OCI-LY7 (cell line): Measurements from ENCODE around the gene AGO1. TPM values are rescaled to one million over a fixed set of nuclear protein-coding genes. Genes with fewer than 3 reads are reported as not detected.

ENCODE experiments used
- BruUV-seq: library from RNA; stranded (reverse); fragments of 400-500 nt; replicated peaks from 2 replicates; lab custom pipeline; 2021; lab: Mats Ljungman, UMichigan
- CTCF ChIA-PET: fragments of 300-600 bp; sonication (Branson Sonifier 250); formaldehyde crosslinking; loops from one replicate; lab custom pipeline; 2022; ENCODE audit warnings: antibody characterized with exemption; ENCODE audit not compliant: unreplicated experiment; lab: Charles Lee
- POLR2A ChIA-PET: fragments of 300-600 bp; sonication (Branson Sonifier 250); formaldehyde crosslinking; loops from one replicate; lab custom pipeline; 2022; ENCODE audit warnings: antibody characterized with exemption; lab: Charles Lee
- DNase-seq: peaks from one replicate; pipeline ENCODE4 v3.0.0-alpha.2; 2015; ENCODE audit warnings: low spot score
- H2AFZ ChIP-seq: fragments of 200-600 bp; sonication (generic), shearing (Covaris generic); 2 replicates; pipeline ENCODE4 v1.6.1; 2014; ENCODE audit warnings: mild to moderate bottlenecking, antibody characterized with exemption, low read length, moderate library complexity
- H3K27ac ChIP-seq: fragments of 200-600 bp; sonication (generic); 2 replicates; pipeline ENCODE4 v1.5.1; 2014; ENCODE audit warnings: mixed run types, low read depth, mild to moderate bottlenecking, moderate library complexity, low read length, inconsistent platforms; ENCODE audit not compliant: poor library complexity, severe bottlenecking
- H3K36me3 ChIP-seq: fragments of 200-600 bp; sonication (generic); 2 replicates; pipeline ENCODE4 v1.6.1; 2014; ENCODE audit warnings: mild to moderate bottlenecking, antibody characterized with exemption, low read length, moderate library complexity, mixed read lengths; ENCODE audit not compliant: insufficient read depth
- H3K4me1 ChIP-seq: fragments of 200-600 bp; sonication (generic); 2 replicates; pipeline ENCODE4 v1.5.1; 2014; ENCODE audit warnings: mild to moderate bottlenecking, low read length; ENCODE audit not compliant: insufficient read depth, poor library complexity, severe bottlenecking
- H3K4me2 ChIP-seq: fragments of 200-600 bp; sonication (generic); 2 replicates; pipeline ENCODE4 v1.6.1; 2014; ENCODE audit warnings: mild to moderate bottlenecking, low read length
- H3K4me3 ChIP-seq: fragments of 200-600 bp; sonication (generic); 2 replicates; pipeline ENCODE4 v1.5.1; 2014; ENCODE audit warnings: mild to moderate bottlenecking, low read depth, low read length; ENCODE audit not compliant: poor library complexity, severe bottlenecking
- H3K79me2 ChIP-seq: fragments of 200-600 bp; sonication (generic); 2 replicates; pipeline ENCODE4 v1.6.1; 2016; ENCODE audit warnings: low read depth, mild to moderate bottlenecking, low read length, moderate library complexity, mixed read lengths; ENCODE audit not compliant: insufficient read depth
- H3K9me2 ChIP-seq: fragments of 200-600 bp; sonication (generic); 2 replicates; pipeline ENCODE4 v1.6.1; 2016; ENCODE audit warnings: mild to moderate bottlenecking, low read length, mixed read lengths; ENCODE audit not compliant: insufficient read depth
- H3K9me3 ChIP-seq: fragments of 200-600 bp; sonication (generic); 2 replicates; pipeline ENCODE4 v1.6.1; 2014; ENCODE audit warnings: mild to moderate bottlenecking, mixed run types, low read length, mixed read lengths
- H4K20me1 ChIP-seq: fragments of 200-600 bp; sonication (generic); 2 replicates; pipeline ENCODE4 v1.6.1; 2014; ENCODE audit warnings: mild to moderate bottlenecking, antibody characterized with exemption, low read length, moderate library complexity, mixed read lengths; ENCODE audit not compliant: insufficient read depth
- EZH2phosphoT487 ChIP-seq: fragments of 200-600 bp; sonication (generic); IDR thresholded peaks from 2 replicates; pipeline ENCODE4 v1.6.1; 2018; ENCODE audit warnings: low read depth, borderline replicate concordance, mild to moderate bottlenecking, mixed run types, antibody characterized with exemption, low read length, moderate library complexity, mixed read lengths
- intact Hi-C: fragments of 100-400 bp; cut with micrococcal nuclease; formaldehyde crosslinking; loops from one replicate; pipeline ENCODE4 v1.10.0; 2022; ENCODE audit not compliant: unreplicated experiment
- total RNA-seq, 2 experiments: library from RNA; depleted of rRNA in 1 of 2; stranded (reverse); fragments of >200 nt in 1 of 2; shearing (Covaris generic) in 1 of 2; gene quantifications; 2 replicates each; pipeline ENCODE4 v1.2.3, GENCODE V29; 2014 to 2022
- TF ChIP-seq, protein P1 (sequence below): fragments of 200-600 bp; sonication (generic); conservative IDR thresholded peaks from 2 replicates; pipeline ENCODE4 v1.5.1; 2014; ENCODE audit warnings: mild to moderate bottlenecking, antibody characterized with exemption, low read length, moderate library complexity, mixed read lengths

AGO1 gene
- total RNA-seq, 2 experiments from 2014 or later = 8.1 to 20.9 TPM

DNA sequence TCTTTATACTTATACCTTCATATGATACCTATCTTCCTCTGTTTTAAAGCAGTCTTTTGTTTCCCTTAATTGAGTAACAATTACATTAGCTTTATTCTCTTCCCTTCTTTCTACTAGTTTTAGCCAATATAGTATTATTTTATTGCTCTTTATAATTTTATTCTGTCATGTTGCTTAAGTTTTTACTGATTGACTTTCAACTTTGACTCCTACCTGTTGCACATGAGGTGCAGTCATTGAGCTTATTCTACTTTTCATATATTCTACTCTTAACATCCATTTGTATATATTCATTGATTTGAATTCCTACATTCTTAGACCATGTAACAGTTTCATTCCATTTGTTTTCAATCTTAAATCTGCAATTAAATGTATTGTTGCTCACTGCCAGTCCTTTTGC is 97.1 kb downstream of the AGO1 start:
- Histone ChIP-seq H4K20me1 (no peaks in the 10 kb centered on the region), H3K4me3 (no peak overlapping the region), H3K9me2 (no peaks in the 10 kb centered on the region), H3K4me2 (no peak overlapping the region), H3K79me2 (no peaks in the 10 kb centered on the region), H2AFZ (no peak overlapping the region), H3K27ac (no peak overlapping the region), H3K9me3 (no peaks in the 10 kb centered on the region), H3K36me3 (peaks cover 61% of the 10 kb centered on the region; the same call in 1 of the 2 replicates), H3K4me1 (no peaks in the 10 kb centered on the region)
- no peak for TF ChIP-seq EZH2phosphoT487
- TF ChIP-seq, protein P1, sequence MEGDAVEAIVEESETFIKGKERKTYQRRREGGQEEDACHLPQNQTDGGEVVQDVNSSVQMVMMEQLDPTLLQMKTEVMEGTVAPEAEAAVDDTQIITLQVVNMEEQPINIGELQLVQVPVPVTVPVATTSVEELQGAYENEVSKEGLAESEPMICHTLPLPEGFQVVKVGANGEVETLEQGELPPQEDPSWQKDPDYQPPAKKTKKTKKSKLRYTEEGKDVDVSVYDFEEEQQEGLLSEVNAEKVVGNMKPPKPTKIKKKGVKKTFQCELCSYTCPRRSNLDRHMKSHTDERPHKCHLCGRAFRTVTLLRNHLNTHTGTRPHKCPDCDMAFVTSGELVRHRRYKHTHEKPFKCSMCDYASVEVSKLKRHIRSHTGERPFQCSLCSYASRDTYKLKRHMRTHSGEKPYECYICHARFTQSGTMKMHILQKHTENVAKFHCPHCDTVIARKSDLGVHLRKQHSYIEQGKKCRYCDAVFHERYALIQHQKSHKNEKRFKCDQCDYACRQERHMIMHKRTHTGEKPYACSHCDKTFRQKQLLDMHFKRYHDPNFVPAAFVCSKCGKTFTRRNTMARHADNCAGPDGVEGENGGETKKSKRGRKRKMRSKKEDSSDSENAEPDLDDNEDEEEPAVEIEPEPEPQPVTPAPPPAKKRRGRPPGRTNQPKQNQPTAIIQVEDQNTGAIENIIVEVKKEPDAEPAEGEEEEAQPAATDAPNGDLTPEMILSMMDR = no peak
- POLR2A ChIA-PET = interaction anchor here (0.6 kb wide), 1 partner anchor 112 kb away, joined by 8 read pairs; no protein-coding TSS in a partner anchor
- intact Hi-C loops = no loop called here
- CTCF ChIA-PET = no interaction called here
- DNase-seq = no peak
- BruUV-seq = no TSS peak

Other genes starting within 250 kb of the AGO1 start
- gene PSMB2, start 241.7 kb upstream of the AGO1 start, total RNA-seq (2014; rRNA removed; shearing (Covaris generic)) = 22.0 and 28.7 TPM in 2 replicates
- 86.3 and 92.3 TPM in 2 replicates for gene PSMB2, start 241.7 kb upstream of the AGO1 start, total RNA-seq (2022)
- gene C1orf216, start 164.3 kb upstream of the AGO1 start, total RNA-seq (2014; rRNA removed; shearing (Covaris generic)) = 7.2 and 8.8 TPM in 2 replicates
- 15.0 and 15.3 TPM in 2 replicates for gene C1orf216, start 164.3 kb upstream of the AGO1 start, total RNA-seq (2022)
- gene CLSPN, start 113.2 kb upstream of the AGO1 start, total RNA-seq (2014; rRNA removed; shearing (Covaris generic)) = 28.7 and 33.2 TPM in 2 replicates
- gene CLSPN, start 113.2 kb upstream of the AGO1 start, total RNA-seq (2022) = 67.9 and 68.5 TPM in 2 replicates
- 6.5 and 14.1 TPM in 2 replicates for gene AGO4, start 75.2 kb upstream of the AGO1 start, total RNA-seq (2014; rRNA removed; shearing (Covaris generic))
- gene AGO4, start 75.2 kb upstream of the AGO1 start, total RNA-seq (2022) = 18.6 and 22.3 TPM in 2 replicates
- gene AGO3, start 47.9 kb downstream of the AGO1 start, total RNA-seq (2014; rRNA removed; shearing (Covaris generic)) = 22.5 and 25.1 TPM in 2 replicates
- 38.4 and 42.0 TPM in 2 replicates for gene AGO3, start 47.9 kb downstream of the AGO1 start, total RNA-seq (2022)
- gene TEKT2, start 200.9 kb downstream of the AGO1 start, total RNA-seq (2014; rRNA removed; shearing (Covaris generic)) = 0.10 TPM in 1 of 2 replicates, not detected in the other
- not detected in 2 replicates for gene TEKT2, start 200.9 kb downstream of the AGO1 start, total RNA-seq (2022)
- gene ADPRS, start 205.7 kb downstream of the AGO1 start, total RNA-seq (2014; rRNA removed; shearing (Covaris generic)) = 42.3 and 44.3 TPM in 2 replicates
- 27.6 and 29.3 TPM in 2 replicates for gene ADPRS, start 205.7 kb downstream of the AGO1 start, total RNA-seq (2022)
- not detected in 2 replicates for gene COL8A2, start 242.0 kb downstream of the AGO1 start, total RNA-seq (2014; rRNA removed; shearing (Covaris generic))
- gene COL8A2, start 242.0 kb downstream of the AGO1 start, total RNA-seq (2022) = not detected in 2 replicates